ENCODE measurements around the gene HABP4. TPM values are rescaled to one million over a fixed set of nuclear protein-coding genes. Genes with fewer than 3 reads are reported as not detected.

Gene HABP4
- total RNA-seq, 1 donor from 2014 or later = 15.8 TPM

- H3K27me3 Mint-ChIP-seq (ENCODE audit: unreplicated experiment) = no peaks in the 10 kb centered on the region
- TF ChIP-seq CTCF (IDR thresholded peaks at IDR 0.05) = no peak
- DNase-seq (ENCODE audit: extremely low spot score, unreplicated experiment) = no peak
- H3K4me1 Mint-ChIP-seq (ENCODE audit: unreplicated experiment) = peaks cover 41% of the 10 kb centered on the region
- H3K9me3 Mint-ChIP-seq (ENCODE audit: unreplicated experiment) = no peaks in the 10 kb centered on the region
- H3K27ac Mint-ChIP-seq (ENCODE audit: unreplicated experiment) = no peak overlapping the region
- no peak overlapping the region for H3K4me3 Mint-ChIP-seq (ENCODE audit: unreplicated experiment)
- peaks cover 21% of the 10 kb centered on the region for H3K36me3 Mint-ChIP-seq (ENCODE audit: unreplicated experiment)
These were observed 33.2 kb downstream of the HABP4 start for GRCh38 chr9:96483197-96483596.

GRCh38 chr9:96483733-96484390, 33.9 kb downstream of the HABP4 start:
- Mint-ChIP-seq H3K36me3 (ENCODE audit: unreplicated experiment) (peaks cover 24% of the 10 kb centered on the region), H3K27ac (ENCODE audit: unreplicated experiment) (peak overlapping the region; percentile 45), H3K4me3 (ENCODE audit: unreplicated experiment) (no peak overlapping the region), H3K4me1 (ENCODE audit: unreplicated experiment) (peaks cover 42% of the 10 kb centered on the region), H3K9me3 (ENCODE audit: unreplicated experiment) (no peaks in the 10 kb centered on the region), H3K27me3 (ENCODE audit: unreplicated experiment) (no peaks in the 10 kb centered on the region)
- TF ChIP-seq CTCF (IDR thresholded peaks at IDR 0.05) = no peak
- DNase-seq (ENCODE audit: extremely low spot score, unreplicated experiment) = no peak

GRCh38 chr9:96484521-96484931, 34.6 kb downstream of the HABP4 start:
- Mint-ChIP-seq H3K27me3 (ENCODE audit: unreplicated experiment) (no peaks in the 10 kb centered on the region), H3K27ac (ENCODE audit: unreplicated experiment) (no peak overlapping the region), H3K9me3 (ENCODE audit: unreplicated experiment) (no peaks in the 10 kb centered on the region), H3K4me3 (ENCODE audit: unreplicated experiment) (no peak overlapping the region), H3K4me1 (ENCODE audit: unreplicated experiment) (peaks cover 42% of the 10 kb centered on the region), H3K36me3 (ENCODE audit: unreplicated experiment) (peaks cover 28% of the 10 kb centered on the region)
- TF ChIP-seq CTCF (IDR thresholded peaks at IDR 0.05) = no peak
- DNase-seq (ENCODE audit: extremely low spot score, unreplicated experiment) = no peak

GRCh38 chr9:96485280-96485679, 35.3 kb downstream of the HABP4 start:
- H3K9me3 Mint-ChIP-seq (ENCODE audit: unreplicated experiment) = no peaks in the 10 kb centered on the region
- no peak overlapping the region for H3K4me3 Mint-ChIP-seq (ENCODE audit: unreplicated experiment)
- H3K4me1 Mint-ChIP-seq (ENCODE audit: unreplicated experiment) = peaks cover 42% of the 10 kb centered on the region
- peaks cover 33% of the 10 kb centered on the region for H3K36me3 Mint-ChIP-seq (ENCODE audit: unreplicated experiment)
- H3K27ac Mint-ChIP-seq (ENCODE audit: unreplicated experiment) = peak overlapping the region; percentile 81
- TF ChIP-seq CTCF (IDR thresholded peaks at IDR 0.05) = no peak
- no peaks in the 10 kb centered on the region for H3K27me3 Mint-ChIP-seq (ENCODE audit: unreplicated experiment)
- no peak for DNase-seq (ENCODE audit: extremely low spot score, unreplicated experiment)

GRCh38 chr9:96486386-96487028, 36.5 kb downstream of the HABP4 start:
- H3K9me3 Mint-ChIP-seq (ENCODE audit: unreplicated experiment) = no peaks in the 10 kb centered on the region
- H3K27ac Mint-ChIP-seq (ENCODE audit: unreplicated experiment) = peak overlapping the region; percentile 81
- H3K36me3 Mint-ChIP-seq (ENCODE audit: unreplicated experiment) = peaks cover 37% of the 10 kb centered on the region
- H3K4me1 Mint-ChIP-seq (ENCODE audit: unreplicated experiment) = peaks cover 42% of the 10 kb centered on the region
- H3K4me3 Mint-ChIP-seq (ENCODE audit: unreplicated experiment) = no peak overlapping the region
- peak; percentile 86 for DNase-seq (ENCODE audit: extremely low spot score, unreplicated experiment)
- H3K27me3 Mint-ChIP-seq (ENCODE audit: unreplicated experiment) = no peaks in the 10 kb centered on the region
- TF ChIP-seq CTCF (IDR thresholded peaks at IDR 0.05) = no peak

All from osteocyte (in vitro differentiated cells).